HG03558 (cell line): ENCODE data around the gene SAMD8.
"Not testable (repeated sequence)": the region's sequence is repeated elsewhere in the genome, so short reads cannot be mapped to it uniquely, and the experiment has no call there.

Experiments used
- ATAC-seq: cut with Tn5 transposase; IDR thresholded peaks from one replicate; pipeline ENCODE4 v1.9.1; 2021; ENCODE audit warnings: moderate number of reproducible peaks; ENCODE audit not compliant: unreplicated experiment; ENCODE audit errors: extremely low read depth

Gene SAMD8

GRCh38 chr10:75209086-75209920 is 97.8 kb downstream of the SAMD8 start:
- ATAC-seq, result no peak

DNA sequence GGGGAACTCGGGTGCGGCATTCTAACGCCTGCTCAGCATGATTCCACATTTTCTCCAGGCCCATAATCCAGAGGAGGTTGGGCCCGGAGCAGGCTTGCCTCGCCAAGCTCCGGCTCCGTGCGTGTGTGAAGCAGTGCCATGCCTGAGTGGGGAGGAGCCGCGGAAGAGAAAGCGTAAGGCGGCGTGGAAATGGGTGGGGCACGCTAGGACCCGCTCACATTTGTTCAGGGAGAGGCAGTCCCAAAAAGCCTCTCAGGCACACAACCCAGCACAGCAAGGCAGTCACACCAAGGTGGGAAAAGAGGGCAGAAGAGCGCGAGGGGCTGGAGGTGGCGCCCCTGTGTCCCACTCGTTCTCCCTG is 98.4 kb downstream of the SAMD8 start:
- ATAC-seq, result peak; percentile 19

DNA sequence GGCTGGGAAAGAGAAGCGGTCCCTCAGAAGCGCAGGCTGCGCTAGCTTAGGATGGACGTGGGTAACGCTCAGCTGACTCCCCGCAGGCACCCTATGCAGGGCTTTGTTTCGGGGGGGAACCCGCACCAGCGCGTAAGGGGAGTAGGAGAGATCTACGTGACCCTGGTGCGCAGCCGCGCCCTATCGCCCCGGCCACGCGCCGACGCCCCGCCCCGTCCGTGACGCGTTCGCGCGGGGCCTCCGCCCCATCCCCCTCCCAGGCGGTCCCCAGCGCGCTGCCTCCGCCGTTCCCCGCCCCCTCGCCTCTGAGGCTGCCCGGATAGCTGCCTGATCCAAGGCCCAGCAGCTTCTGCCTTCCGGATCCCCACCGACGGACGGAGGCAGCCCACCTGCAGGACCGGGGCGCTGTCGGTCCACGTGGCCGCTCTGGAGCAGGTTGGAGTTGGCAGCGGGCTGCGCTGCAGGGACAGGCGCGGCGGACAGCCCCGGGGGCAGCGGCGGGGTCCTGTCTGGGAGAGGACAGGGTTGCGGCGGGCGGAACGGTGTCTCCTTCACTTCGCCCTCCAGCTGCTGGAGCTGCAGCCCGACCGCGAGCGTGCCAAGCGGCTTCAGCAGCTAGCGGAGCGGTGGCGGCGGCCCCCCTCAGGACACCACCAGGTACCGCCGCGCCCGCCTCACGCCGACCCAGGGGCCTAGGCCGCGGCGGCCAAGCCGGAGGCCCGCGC is 99.0 kb downstream of the SAMD8 start, which contains the start of gene VDAC2:
Gene VDAC2, plus strand, starts transcription at position 515 of the 725 bp plus-strand sequence. CDS start 363 bp downstream, outside the sequence.
- ATAC-seq, result peak; percentile 79

- ATAC-seq, result no peak
These were observed 99.7 kb downstream of the SAMD8 start for GRCh38 chr10:75211007-75211691.

DNA sequence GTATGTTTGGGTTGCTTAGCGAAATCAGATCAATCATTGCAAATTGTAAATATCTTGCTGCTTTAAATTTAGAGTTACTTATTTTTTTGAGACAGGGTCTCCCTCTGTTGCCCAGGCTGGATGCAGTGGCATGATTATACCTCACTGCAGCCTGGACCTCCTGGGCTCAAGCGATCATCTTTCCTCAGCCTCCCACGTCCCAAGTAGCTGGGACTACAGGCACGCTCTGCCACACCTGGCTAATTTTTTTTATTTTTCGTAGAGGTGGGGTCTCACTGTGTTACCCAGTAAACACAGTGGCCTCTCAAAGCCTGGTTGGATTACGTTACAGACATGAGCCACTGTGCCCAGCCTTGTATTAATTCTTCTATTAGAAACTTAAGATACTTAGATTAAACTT is 100.9 kb downstream of the SAMD8 start:
- ATAC-seq, result no peak

DNA sequence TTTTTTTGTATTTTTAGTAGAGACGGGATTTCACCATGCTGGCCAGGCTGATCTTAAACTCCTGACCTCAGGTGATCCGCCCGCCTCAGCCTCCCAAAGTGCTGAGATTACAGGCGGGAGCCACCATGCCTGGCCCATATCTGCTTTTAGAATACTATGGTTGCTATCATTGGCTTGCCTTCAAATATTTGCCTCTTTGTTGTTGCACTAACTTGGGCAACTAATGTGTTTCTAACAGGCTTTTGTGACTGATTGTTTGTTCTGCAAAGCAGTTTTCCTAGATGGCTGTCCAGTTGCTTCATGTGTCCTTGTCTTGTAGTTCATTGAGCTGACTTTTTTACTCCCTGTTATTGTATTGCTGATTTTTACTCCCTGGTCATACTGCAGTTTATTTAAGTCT is 108.8 kb downstream of the SAMD8 start:
- ATAC-seq, result no peak

GRCh38 chr10:75221492-75221891 is 110.0 kb downstream of the SAMD8 start:
- ATAC-seq, result not testable (repeated sequence)

DNA sequence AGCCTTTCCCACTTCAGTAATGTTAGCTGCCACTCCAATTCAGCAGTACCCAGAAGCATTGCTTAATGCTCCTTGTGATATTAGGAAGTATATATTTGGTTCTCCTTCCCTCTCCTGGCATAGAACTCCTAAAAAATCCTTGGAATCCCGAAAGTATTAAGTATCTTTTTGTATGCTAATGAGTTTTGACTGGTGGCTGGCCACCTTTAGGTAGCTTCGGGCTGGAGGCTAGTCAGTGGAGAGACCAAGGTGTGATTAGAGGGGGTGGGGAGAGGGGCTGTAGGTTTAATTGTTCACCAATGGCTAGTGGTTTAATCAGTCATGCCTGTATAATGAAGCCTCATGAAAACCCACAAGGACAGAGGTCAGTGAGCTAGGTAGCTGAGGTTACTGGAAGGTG is 112.1 kb downstream of the SAMD8 start:
- no peak for ATAC-seq

- ATAC-seq, result no peak
These were observed 114.6 kb downstream of the SAMD8 start for GRCh38 chr10:75226095-75226494.

- no peak for ATAC-seq
These were observed 115.2 kb downstream of the SAMD8 start for GRCh38 chr10:75226656-75227055.

- no peak for ATAC-seq
These were observed 116.8 kb downstream of the SAMD8 start for GRCh38 chr10:75228278-75228677.

- ATAC-seq, result no peak
These were observed 117.4 kb downstream of the SAMD8 start for GRCh38 chr10:75228834-75229233.

GRCh38 chr10:75229971-75230370 is 118.5 kb downstream of the SAMD8 start:
- ATAC-seq, result no peak

GRCh38 chr10:75230600-75231038 is 119.2 kb downstream of the SAMD8 start:
- no peak for ATAC-seq
